HT-29 (cell line): ENCODE results near the gene TET2. TPM values are rescaled to one million over a fixed set of nuclear protein-coding genes. Genes with fewer than 3 reads are reported as not detected.
"Not testable (repeated sequence)": the region's sequence is repeated elsewhere in the genome, so short reads cannot be mapped to it uniquely, and the experiment has no call there.

ENCODE experiments used
- DNase-seq: peaks from one replicate; pipeline ENCODE4 v3.0.0-alpha.2; 2015; ENCODE audit warnings: low spot score
- small RNA-seq: library from RNA; depleted of rRNA; stranded (forward); fragments of <200 nt; gene quantifications from one replicate; pipeline ENCODE3, GENCODE V24; 2014
- total RNA-seq: library from RNA; depleted of rRNA; stranded (reverse); fragments of >200 nt; shearing (Covaris generic); gene quantifications from 2 replicates; pipeline ENCODE4 v1.2.3, GENCODE V29; 2014

The TET2 gene
- total RNA-seq, 1 experiment from 2014 or later: 5.2 TPM

- DNase-seq: no peak
Measured at GRCh38 chr4:105288121-105288520, 141.4 kb downstream of the TET2 start.

- no peak for DNase-seq
Measured at GRCh38 chr4:105291925-105292324, 145.2 kb downstream of the TET2 start.

GRCh38 chr4:105293360-105293759 is 146.7 kb downstream of the TET2 start:
- DNase-seq: no peak

GRCh38 chr4:105296672-105297071 is 150.0 kb downstream of the TET2 start:
- DNase-seq: no peak

- DNase-seq: not testable (repeated sequence)
Measured at GRCh38 chr4:105299027-105299426, 152.4 kb downstream of the TET2 start.

GRCh38 chr4:105304085-105304484 is 157.4 kb downstream of the TET2 start:
- no peak for DNase-seq

GRCh38 chr4:105305019-105305836 is 158.6 kb downstream of the TET2 start:
- DNase-seq: no peak

GRCh38 chr4:105306158-105306781 is 159.6 kb downstream of the TET2 start:
- DNase-seq: no peak

GRCh38 chr4:105306820-105307219 is 160.1 kb downstream of the TET2 start:
- DNase-seq: no peak

- no peak for DNase-seq
Measured at GRCh38 chr4:105318486-105318885, 171.8 kb downstream of the TET2 start.

GRCh38 chr4:105327222-105327621 is 180.5 kb downstream of the TET2 start:
- DNase-seq: no peak

GRCh38 chr4:105327956-105328355 is 181.3 kb downstream of the TET2 start:
- no peak for DNase-seq

GRCh38 chr4:105329081-105329480 is 182.4 kb downstream of the TET2 start:
- DNase-seq: no peak

Small RNAs within 50 kb of the gene (small RNA-seq; reads per million reads assigned to genes)
- not detected for gene RF00322
- not detected for gene RN7SL89P
